ENCODE data around the gene RXFP2.
A peak's percentile ranks its signal among the peaks of the same experiment; 100 is the strongest.

The RXFP2 gene

GRCh38 chr13:31827707-31828106, 88.4 kb downstream of the RXFP2 start:
- DNase-seq (ENCODE audit: low read depth), result no peak

- peak; percentile 34 for DNase-seq (ENCODE audit: low read depth)
Measured at GRCh38 chr13:31835932-31836331, 96.6 kb downstream of the RXFP2 start.

DNA sequence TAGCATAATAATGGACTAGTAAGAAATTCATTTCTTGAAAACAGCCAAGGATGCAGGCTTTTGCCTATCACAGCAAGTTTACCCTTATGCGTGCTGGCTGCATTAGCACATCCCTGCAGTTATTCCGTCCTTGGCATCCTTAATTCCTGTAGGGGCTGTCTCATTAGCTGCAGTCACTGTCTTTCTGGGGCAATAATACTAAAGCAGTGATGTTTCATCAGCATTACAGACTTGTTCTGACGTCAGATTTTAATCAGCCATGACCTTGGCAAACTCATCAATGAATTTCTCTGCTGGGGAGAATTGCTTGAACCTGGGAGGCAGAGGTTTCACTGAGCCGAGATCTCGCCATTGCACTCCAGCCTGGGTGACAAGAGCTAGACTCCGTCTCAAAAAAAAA, 103.7 kb downstream of the RXFP2 start:
- DNase-seq (ENCODE audit: low read depth), result no peak

- DNase-seq (ENCODE audit: low read depth), result peak; percentile 68
Measured at GRCh38 chr13:31846182-31846938, 107.0 kb downstream of the RXFP2 start.

- no peak for DNase-seq (ENCODE audit: low read depth)
Measured at GRCh38 chr13:31846961-31847752, 107.8 kb downstream of the RXFP2 start.

- no peak for DNase-seq (ENCODE audit: low read depth)
Measured at GRCh38 chr13:31848621-31849020, 109.3 kb downstream of the RXFP2 start.

DNA sequence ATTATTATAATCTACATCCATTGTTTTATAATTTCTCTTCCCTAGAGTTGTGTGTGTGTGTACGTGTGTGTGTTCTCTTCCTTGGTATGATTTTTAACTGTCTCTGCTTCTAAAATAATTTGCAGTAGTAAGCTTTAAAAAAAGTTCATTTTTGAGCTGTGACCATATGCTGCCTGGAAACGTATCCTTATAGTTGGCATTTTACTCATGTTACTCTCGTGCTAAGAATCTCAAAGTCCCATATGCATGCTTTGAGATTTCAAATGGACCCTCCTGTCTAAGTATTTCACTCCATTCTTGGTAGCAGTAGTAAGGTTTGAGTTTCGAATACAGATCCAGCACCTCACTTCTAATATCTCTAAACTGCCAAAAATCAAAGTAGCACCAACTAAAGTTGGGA, 109.9 kb downstream of the RXFP2 start:
- DNase-seq (ENCODE audit: low read depth), result no peak

GRCh38 chr13:31850041-31850555, 110.8 kb downstream of the RXFP2 start:
- no peak for DNase-seq (ENCODE audit: low read depth)

DNA sequence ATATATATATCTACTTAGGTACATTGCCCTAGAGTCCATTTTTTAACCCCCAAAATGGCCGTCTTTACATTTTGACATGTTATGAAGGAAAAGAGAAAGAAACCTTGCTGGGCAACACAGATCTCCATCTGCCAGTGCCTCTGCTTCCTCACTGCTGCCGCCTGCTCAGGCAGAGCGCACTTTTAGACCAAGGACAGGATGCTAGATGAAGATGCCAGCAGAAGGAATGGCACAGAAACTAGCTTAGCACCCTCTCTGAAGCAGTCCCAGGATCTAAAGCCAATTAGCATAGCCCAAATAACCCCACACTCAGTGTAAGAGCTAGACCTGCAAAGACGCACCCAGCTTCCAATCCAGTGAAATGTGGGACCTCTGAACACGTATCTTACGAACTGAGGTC, 111.9 kb downstream of the RXFP2 start:
- DNase-seq (ENCODE audit: low read depth), result no peak

Measured in GM04504 (cell line).